MG63 (cell line): ENCODE measurements around the gene SEBOX. TPM values are rescaled to one million over a fixed set of nuclear protein-coding genes. Genes with fewer than 3 reads are reported as not detected.

ENCODE experiments used
- DNase-seq: peaks from one replicate; pipeline ENCODE4 v3.0.0-alpha.2; 2020
- H3K27me3 ChIP-seq: fragments of 250-450 bp; sonication (Bioruptor Pico); 2 replicates; pipeline ENCODE4 v1.5.1; 2020; ENCODE audit warnings: mild to moderate bottlenecking, moderate library complexity
- H3K36me3 ChIP-seq: fragments of 250-450 bp; sonication (Bioruptor Pico); 2 replicates; pipeline ENCODE4 v1.5.1; 2020; ENCODE audit warnings: mild to moderate bottlenecking, moderate library complexity
- H3K4me3 ChIP-seq: fragments of 250-450 bp; sonication (Bioruptor Pico); 2 replicates; pipeline ENCODE4 v1.5.1; 2020; ENCODE audit warnings: mild to moderate bottlenecking, moderate library complexity
- H3K9me3 ChIP-seq: fragments of 250-450 bp; sonication (Bioruptor Pico); 2 replicates; pipeline ENCODE4 v1.5.1; 2020; ENCODE audit warnings: mild to moderate bottlenecking, moderate library complexity
- total RNA-seq: library from RNA; depleted of rRNA; stranded (reverse); fragments of >200 nt; shearing (Covaris generic); gene quantifications from 2 replicates; pipeline ENCODE4 v1.2.3, GENCODE V29; 2014; ENCODE audit warnings: low replicate concordance

The SEBOX gene
- total RNA-seq, 1 experiment from 2014 or later, result not detected

GRCh38 chr17:28397275-28397674 is 32.3 kb upstream of the SEBOX start:
- Histone ChIP-seq H3K9me3 (no peaks in the 10 kb centered on the region), H3K36me3 (peaks cover 36% of the 10 kb centered on the region), H3K27me3 (no peaks in the 10 kb centered on the region), H3K4me3 (no peak overlapping the region)
- no peak for DNase-seq

GRCh38 chr17:28396635-28397239 is 31.7 kb upstream of the SEBOX start:
- H3K36me3 ChIP-seq, result peaks cover 36% of the 10 kb centered on the region

DNA sequence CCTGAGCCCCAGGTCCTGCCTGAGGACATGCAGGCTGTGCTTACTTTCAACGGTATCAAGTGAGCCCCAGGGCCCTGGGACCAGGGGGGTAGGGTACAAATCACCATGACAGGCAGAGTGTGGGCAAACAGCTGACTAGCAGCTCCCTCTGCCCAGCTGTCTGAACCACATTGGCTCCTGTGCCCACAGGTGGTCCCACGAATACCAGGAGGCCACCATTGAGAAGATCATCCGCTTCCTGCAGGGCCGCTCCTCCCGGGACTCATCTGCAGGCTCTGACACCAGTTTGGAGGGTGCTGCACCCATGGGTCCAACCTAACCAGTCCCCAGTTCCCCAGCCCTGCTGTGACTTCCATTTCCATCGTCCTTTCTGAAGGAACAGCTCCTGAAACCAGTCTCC is 31.0 kb upstream of the SEBOX start:
- H3K36me3 ChIP-seq, result peaks cover 40% of the 10 kb centered on the region
- no peak overlapping the region for H3K4me3 ChIP-seq
- no peaks in the 10 kb centered on the region for H3K27me3 ChIP-seq
- no peak for DNase-seq
- no peaks in the 10 kb centered on the region for H3K9me3 ChIP-seq

More at GRCh38 chr17:28396635-28397239, 31.7 kb upstream of the SEBOX start:
- DNase-seq, result no peak
- Histone ChIP-seq H3K4me3 (no peak overlapping the region), H3K27me3 (no peaks in the 10 kb centered on the region), H3K9me3 (no peaks in the 10 kb centered on the region)

GRCh38 chr17:28395426-28395825 is 30.4 kb upstream of the SEBOX start:
- DNase-seq, result no peak
- Histone ChIP-seq H3K27me3 (no peaks in the 10 kb centered on the region), H3K9me3 (no peaks in the 10 kb centered on the region), H3K4me3 (no peak overlapping the region), H3K36me3 (peaks cover 45% of the 10 kb centered on the region)

GRCh38 chr17:28394337-28395116 is 29.5 kb upstream of the SEBOX start:
- no peak for DNase-seq
- no peaks in the 10 kb centered on the region for H3K27me3 ChIP-seq
- peaks cover 54% of the 10 kb centered on the region for H3K36me3 ChIP-seq
- no peaks in the 10 kb centered on the region for H3K9me3 ChIP-seq
- no peak overlapping the region for H3K4me3 ChIP-seq

DNA sequence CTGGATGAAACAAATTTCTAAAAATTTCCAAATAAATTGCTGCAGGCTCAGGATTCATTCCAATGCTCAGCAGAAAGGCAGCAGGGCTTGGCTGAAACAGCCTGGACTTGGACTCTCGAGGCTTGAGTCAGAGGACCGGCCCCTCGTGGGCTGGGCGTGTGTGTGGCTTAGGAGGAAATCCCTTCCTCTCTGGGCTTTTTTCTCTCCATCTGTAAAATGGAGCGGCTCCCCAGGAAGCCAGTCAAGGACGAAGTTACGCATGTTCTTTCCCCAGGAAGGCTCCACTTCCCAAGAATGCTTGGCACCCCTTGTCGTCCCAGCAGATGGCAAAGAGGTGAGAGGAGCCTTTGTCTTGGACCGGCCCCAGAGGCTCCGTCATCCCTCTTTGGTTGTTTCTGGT is 27.5 kb upstream of the SEBOX start:
- Histone ChIP-seq H3K36me3 (peaks cover 62% of the 10 kb centered on the region), H3K9me3 (no peaks in the 10 kb centered on the region), H3K27me3 (no peaks in the 10 kb centered on the region), H3K4me3 (no peak overlapping the region)
- peak; percentile 92 for DNase-seq

DNA sequence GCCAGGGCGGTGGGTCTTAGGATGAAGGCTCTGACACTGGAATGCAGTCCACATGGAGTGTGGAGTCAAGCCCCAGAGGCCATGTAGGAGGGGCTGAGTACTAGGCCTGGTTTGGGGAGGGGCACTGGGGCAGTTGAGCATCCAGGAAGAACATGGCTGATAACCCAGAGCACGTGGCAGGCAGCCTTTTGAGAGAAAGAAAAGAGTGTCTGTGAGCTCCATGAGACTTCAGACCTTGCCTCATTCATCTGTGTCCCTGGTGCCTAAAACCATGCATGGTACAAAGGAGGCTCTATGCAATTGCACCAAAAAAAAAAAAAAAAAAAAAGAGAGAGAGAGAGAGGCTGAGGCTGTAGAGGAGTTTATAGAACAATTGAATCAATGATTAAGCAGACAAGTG is 26.4 kb upstream of the SEBOX start:
- no peak overlapping the region for H3K4me3 ChIP-seq
- DNase-seq, result no peak
- H3K36me3 ChIP-seq, result peaks cover 57% of the 10 kb centered on the region
- H3K9me3 ChIP-seq, result no peaks in the 10 kb centered on the region
- H3K27me3 ChIP-seq, result no peaks in the 10 kb centered on the region

- H3K9me3 ChIP-seq, result no peaks in the 10 kb centered on the region
- H3K27me3 ChIP-seq, result no peaks in the 10 kb centered on the region
- no peak for DNase-seq
- H3K36me3 ChIP-seq, result peaks cover 55% of the 10 kb centered on the region
- no peak overlapping the region for H3K4me3 ChIP-seq
These were observed 26.0 kb upstream of the SEBOX start for GRCh38 chr17:28390984-28391383.

- DNase-seq, result no peak
- Histone ChIP-seq H3K27me3 (no peaks in the 10 kb centered on the region), H3K36me3 (peaks cover 52% of the 10 kb centered on the region), H3K4me3 (no peak overlapping the region), H3K9me3 (no peaks in the 10 kb centered on the region)
These were observed 25.6 kb upstream of the SEBOX start for GRCh38 chr17:28390563-28390962.

GRCh38 chr17:28390141-28390540 is 25.1 kb upstream of the SEBOX start:
- no peak for DNase-seq
- Histone ChIP-seq H3K27me3 (no peaks in the 10 kb centered on the region), H3K36me3 (peaks cover 47% of the 10 kb centered on the region), H3K9me3 (no peaks in the 10 kb centered on the region), H3K4me3 (no peak overlapping the region)

DNA sequence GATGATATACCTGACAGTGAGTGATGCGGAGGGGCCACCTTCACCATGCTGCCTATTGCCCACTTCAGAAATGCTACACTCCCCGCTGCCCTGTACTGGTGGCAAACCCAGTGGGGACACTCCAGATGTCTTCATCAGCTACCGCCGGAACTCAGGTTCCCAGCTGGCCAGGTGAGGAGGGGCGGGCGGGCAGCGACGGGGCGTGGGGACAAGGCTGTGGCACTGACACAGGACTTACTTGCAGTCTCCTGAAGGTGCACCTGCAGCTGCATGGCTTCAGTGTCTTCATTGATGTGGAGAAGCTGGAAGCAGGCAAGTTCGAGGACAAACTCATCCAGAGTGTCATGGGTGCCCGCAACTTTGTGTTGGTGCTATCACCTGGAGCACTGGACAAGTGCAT is 23.1 kb upstream of the SEBOX start:
- no peak for DNase-seq
- Histone ChIP-seq H3K36me3 (peaks cover 55% of the 10 kb centered on the region), H3K4me3 (no peak overlapping the region), H3K27me3 (no peaks in the 10 kb centered on the region), H3K9me3 (no peaks in the 10 kb centered on the region)

- H3K36me3 ChIP-seq, result peaks cover 50% of the 10 kb centered on the region
- no peak overlapping the region for H3K4me3 ChIP-seq
- no peaks in the 10 kb centered on the region for H3K9me3 ChIP-seq
- no peaks in the 10 kb centered on the region for H3K27me3 ChIP-seq
- DNase-seq, result no peak
These were observed 21.4 kb upstream of the SEBOX start for GRCh38 chr17:28386391-28386790.

GRCh38 chr17:28385406-28385805 is 20.4 kb upstream of the SEBOX start:
- no peaks in the 10 kb centered on the region for H3K27me3 ChIP-seq
- DNase-seq, result no peak
- no peak overlapping the region for H3K4me3 ChIP-seq
- no peaks in the 10 kb centered on the region for H3K9me3 ChIP-seq
- peaks cover 47% of the 10 kb centered on the region for H3K36me3 ChIP-seq

DNA sequence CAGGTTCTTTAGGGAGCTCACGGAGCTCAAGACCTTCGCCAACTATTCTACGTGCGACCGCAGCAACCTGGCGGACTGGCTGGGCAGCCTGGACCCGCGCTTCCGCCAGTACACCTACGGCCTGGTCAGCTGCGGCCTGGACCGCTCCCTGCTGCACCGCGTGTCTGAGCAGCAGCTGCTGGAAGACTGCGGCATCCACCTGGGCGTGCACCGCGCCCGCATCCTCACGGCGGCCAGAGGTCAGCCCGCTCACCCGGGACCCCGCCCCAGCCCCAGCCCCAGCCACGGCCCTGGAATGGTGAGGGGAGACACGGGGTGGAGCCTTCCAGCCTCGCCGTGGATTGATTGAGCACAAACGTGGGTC is 20.0 kb upstream of the SEBOX start:
- no peak for DNase-seq
- Histone ChIP-seq H3K36me3 (peaks cover 47% of the 10 kb centered on the region), H3K9me3 (no peaks in the 10 kb centered on the region), H3K27me3 (no peaks in the 10 kb centered on the region), H3K4me3 (no peak overlapping the region)

GRCh38 chr17:28384281-28385036 is 19.5 kb upstream of the SEBOX start:
- no peak for DNase-seq
- no peaks in the 10 kb centered on the region for H3K27me3 ChIP-seq
- no peak overlapping the region for H3K4me3 ChIP-seq
- H3K36me3 ChIP-seq, result peaks cover 41% of the 10 kb centered on the region
- no peaks in the 10 kb centered on the region for H3K9me3 ChIP-seq

DNA sequence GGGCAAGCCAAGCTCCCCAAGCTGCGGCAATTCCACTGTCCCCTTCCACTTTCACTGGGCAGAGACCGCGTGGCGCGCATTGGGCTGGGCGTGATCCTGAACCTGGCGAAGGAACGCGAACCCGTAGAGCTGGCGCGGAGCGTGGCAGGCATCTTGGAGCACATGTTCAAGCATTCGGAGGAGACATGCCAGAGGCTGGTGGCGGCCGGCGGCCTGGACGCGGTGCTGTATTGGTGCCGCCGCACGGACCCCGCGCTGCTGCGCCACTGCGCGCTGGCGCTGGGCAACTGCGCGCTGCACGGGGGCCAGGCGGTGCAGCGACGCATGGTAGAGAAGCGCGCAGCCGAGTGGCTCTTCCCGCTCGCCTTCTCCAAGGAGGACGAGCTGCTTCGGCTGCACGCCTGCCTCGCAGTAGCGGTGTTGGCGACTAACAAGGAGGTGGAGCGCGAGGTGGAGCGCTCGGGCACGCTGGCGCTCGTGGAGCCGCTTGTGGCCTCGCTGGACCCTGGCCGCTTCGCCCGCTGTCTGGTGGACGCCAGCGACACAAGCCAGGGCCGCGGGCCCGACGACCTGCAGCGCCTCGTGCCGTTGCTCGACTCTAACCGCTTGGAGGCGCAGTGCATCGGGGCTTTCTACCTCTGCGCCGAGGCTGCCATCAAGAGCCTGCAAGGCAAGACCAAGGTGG is 16.3 kb upstream of the SEBOX start:
- H3K4me3 ChIP-seq, result no peak overlapping the region
- H3K9me3 ChIP-seq, result no peaks in the 10 kb centered on the region
- DNase-seq, result no peak
- H3K36me3 ChIP-seq, result peaks cover 28% of the 10 kb centered on the region
- H3K27me3 ChIP-seq, result no peaks in the 10 kb centered on the region
